Heart left ventricle (tissue), 13 donors: ENCODE data around the gene ZMYND12.
"Not testable (repeated sequence)": the region's sequence is repeated elsewhere in the genome, so short reads cannot be mapped to it uniquely, and the experiment has no call there.

ENCODE experiments used
- POLR2A ChIP-seq, 2 donors: fragments of 450-650 bp; IDR thresholded peaks; one replicate each; pipeline ENCODE4 v1.6.1; 2017; ENCODE audit warnings: antibody characterized with exemption in 2 of 2, mild to moderate bottlenecking in 2 of 2, moderate library complexity in 2 of 2
- TF ChIP-seq, protein P1 (sequence below), 12 donors: fragments of 200-600 bp; sonication (generic) in 4 of 12; IDR thresholded peaks; one replicate each; pipeline versions ENCODE4 v1.5.0 to v1.8.0; 2018 to 2022; ENCODE audit warnings: antibody characterized with exemption in 12 of 12, mild to moderate bottlenecking in 5 of 12
- donor health status: ischemic (EF 13 %, LVEDD 7.1; RV severe dilation, severe dysfunction).
- donor health status: DM: no; HTN: yes; CAD: no.
- donor health status: DM: no; HTN: no; CAD: no.
- donor health status: ischemic (EF 25% LVEDD 6.9; RV normal size, moderate dysfunction).
- donor health status: ischemic (EF 25% LVEDD 5.7; RV mildly dilated, moderate dysfunction).
- donor health status: ischemic (EF 35%, LVEDD 5.7; RV mildly dilated, moderate dysfunction).
- donor health status: nonischemic (EF 11% LVEDD 7.7; RV severe dilation, severe dysfunction).
- donor health status: DM: yes; HTN: yes; CAD: no.
- donor health status: PGD.
- donor health status: ischemic (EF 29% LVEDD 5.4; RV normal size, mild dysfunction).
- donor health status: nonischemic (EF 23%, LVEDD 6.1; RV moderate dilation, normal function).

- not testable (repeated sequence) for TF ChIP-seq POLR2A (IDR thresholded peaks at IDR 0.05)
- TF ChIP-seq, protein P1, sequence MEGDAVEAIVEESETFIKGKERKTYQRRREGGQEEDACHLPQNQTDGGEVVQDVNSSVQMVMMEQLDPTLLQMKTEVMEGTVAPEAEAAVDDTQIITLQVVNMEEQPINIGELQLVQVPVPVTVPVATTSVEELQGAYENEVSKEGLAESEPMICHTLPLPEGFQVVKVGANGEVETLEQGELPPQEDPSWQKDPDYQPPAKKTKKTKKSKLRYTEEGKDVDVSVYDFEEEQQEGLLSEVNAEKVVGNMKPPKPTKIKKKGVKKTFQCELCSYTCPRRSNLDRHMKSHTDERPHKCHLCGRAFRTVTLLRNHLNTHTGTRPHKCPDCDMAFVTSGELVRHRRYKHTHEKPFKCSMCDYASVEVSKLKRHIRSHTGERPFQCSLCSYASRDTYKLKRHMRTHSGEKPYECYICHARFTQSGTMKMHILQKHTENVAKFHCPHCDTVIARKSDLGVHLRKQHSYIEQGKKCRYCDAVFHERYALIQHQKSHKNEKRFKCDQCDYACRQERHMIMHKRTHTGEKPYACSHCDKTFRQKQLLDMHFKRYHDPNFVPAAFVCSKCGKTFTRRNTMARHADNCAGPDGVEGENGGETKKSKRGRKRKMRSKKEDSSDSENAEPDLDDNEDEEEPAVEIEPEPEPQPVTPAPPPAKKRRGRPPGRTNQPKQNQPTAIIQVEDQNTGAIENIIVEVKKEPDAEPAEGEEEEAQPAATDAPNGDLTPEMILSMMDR (IDR thresholded peaks at IDR 0.05): not testable (repeated sequence)
Observed at GRCh38 chr1:42502031-42502430, 46.2 kb upstream of the ZMYND12 start.
